Gastroesophageal sphincter (tissue), 3 donors: ENCODE results near the gene TTC39C.

Source experiments
- CTCF ChIP-seq, 4 experiments: fragments of 200-600 bp in 2 of 4; fragments of 450-650 bp in 2 of 4; sonication (generic) in 1 of 4; IDR thresholded peaks; one replicate each; pipeline ENCODE4 v1.5.1; 2017 to 2019; ENCODE audit warnings: antibody characterized with exemption in 4 of 4, mild to moderate bottlenecking in 2 of 4, moderate library complexity in 2 of 4
- POLR2A ChIP-seq, 2 donors: fragments of 450-650 bp; IDR thresholded peaks; one replicate each; pipeline ENCODE4 v1.6.1; 2017; ENCODE audit warnings: antibody characterized with exemption in 2 of 2, mild to moderate bottlenecking in 2 of 2, moderate library complexity in 1 of 2

- TF ChIP-seq CTCF (IDR thresholded peaks at IDR 0.05) (no peak), POLR2A (IDR thresholded peaks at IDR 0.05) (no peak)
Observed at GRCh38 chr18:24161304-24161703, 146.8 kb downstream of the TTC39C start.
